Measurements from ENCODE around the gene COX18.

Gene COX18

DNA sequence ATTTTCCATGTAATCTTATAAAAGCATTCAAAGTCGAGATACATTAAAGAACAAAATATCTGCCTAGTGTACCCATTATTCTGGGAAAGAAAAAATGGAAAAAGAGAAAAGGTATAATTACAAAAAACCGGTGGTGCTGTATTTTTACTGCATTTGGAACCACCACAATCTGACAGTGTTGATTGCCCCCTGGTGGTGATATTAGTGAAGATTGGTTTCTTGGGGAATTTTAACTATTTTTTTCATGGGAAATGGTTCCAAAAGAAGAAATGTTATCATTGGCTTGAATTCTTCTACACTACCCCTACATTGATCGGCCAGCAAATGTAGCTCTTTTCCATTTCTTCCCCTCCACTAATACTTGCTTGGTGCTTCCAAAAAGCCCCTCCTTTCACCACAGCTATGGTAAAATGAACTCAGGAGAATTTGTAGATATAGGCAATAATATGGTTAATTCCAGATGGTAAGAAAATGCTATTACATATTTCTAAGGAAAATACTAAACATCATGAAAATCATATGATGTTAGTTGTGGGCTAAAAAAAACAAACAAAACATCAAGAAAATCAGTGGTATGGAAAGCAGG lies 50.0 kb downstream of the COX18 start:
- TF ChIP-seq GATA2 (IDR thresholded peaks at IDR 0.05; ENCODE audit: low read depth, low read length), result no peak
- TF ChIP-seq GATA3 (IDR thresholded peaks at IDR 0.05; ENCODE audit: low read depth, low read length), result no peak

GRCh38 chr4:73018595-73018994 lies 50.9 kb downstream of the COX18 start:
- no peak for TF ChIP-seq GATA3 (IDR thresholded peaks at IDR 0.05; ENCODE audit: low read depth, low read length)

- TF ChIP-seq GATA2 (IDR thresholded peaks at IDR 0.05; ENCODE audit: low read depth, low read length) (no peak), GATA3 (IDR thresholded peaks at IDR 0.05; ENCODE audit: low read depth, low read length) (no peak)
These were observed 56.2 kb downstream of the COX18 start for GRCh38 chr4:73013310-73013709.

DNA sequence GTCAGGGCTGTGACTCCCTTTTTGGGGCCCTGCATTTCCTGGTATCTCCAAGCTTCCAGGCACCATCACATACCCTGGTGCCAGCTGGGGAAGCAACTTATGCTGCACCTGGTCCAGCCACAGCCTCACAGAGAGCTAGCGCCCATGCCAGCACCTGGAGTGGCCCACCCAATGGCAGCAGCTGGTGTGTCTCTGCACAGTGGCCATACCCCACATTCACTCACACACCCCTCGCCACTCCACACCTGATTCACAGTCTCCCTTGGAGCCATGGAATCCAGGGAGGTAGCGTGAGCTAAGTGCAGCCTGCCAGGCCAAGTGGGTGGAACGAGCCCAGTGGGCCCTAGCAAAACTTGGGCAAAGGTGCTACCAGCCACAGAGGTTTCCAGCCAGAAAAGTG lies 56.8 kb downstream of the COX18 start:
- no peak for TF ChIP-seq GATA3 (IDR thresholded peaks at IDR 0.05; ENCODE audit: low read depth, low read length)
- TF ChIP-seq GATA2 (IDR thresholded peaks at IDR 0.05; ENCODE audit: low read depth, low read length), result no peak

DNA sequence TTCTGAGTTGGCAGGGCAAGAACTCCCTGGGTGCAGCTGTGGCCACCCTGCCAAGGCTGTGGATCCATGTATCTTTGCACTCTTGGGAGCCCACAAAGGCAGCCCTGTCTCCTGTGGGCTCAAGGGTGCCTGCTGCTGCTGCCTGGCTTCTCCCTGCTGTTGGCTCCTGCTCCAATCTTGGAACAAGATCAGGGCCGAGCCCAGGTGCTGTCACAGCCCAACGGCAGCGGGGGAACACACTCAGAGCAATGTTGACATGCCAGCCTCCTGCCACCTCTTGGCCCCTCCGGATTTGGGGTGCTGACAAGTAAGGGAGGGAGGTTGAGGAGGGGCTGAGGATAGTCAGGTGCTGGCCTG lies 57.9 kb downstream of the COX18 start:
- no peak for TF ChIP-seq GATA2 (IDR thresholded peaks at IDR 0.05; ENCODE audit: low read depth, low read length)
- no peak for TF ChIP-seq GATA3 (IDR thresholded peaks at IDR 0.05; ENCODE audit: low read depth, low read length)

DNA sequence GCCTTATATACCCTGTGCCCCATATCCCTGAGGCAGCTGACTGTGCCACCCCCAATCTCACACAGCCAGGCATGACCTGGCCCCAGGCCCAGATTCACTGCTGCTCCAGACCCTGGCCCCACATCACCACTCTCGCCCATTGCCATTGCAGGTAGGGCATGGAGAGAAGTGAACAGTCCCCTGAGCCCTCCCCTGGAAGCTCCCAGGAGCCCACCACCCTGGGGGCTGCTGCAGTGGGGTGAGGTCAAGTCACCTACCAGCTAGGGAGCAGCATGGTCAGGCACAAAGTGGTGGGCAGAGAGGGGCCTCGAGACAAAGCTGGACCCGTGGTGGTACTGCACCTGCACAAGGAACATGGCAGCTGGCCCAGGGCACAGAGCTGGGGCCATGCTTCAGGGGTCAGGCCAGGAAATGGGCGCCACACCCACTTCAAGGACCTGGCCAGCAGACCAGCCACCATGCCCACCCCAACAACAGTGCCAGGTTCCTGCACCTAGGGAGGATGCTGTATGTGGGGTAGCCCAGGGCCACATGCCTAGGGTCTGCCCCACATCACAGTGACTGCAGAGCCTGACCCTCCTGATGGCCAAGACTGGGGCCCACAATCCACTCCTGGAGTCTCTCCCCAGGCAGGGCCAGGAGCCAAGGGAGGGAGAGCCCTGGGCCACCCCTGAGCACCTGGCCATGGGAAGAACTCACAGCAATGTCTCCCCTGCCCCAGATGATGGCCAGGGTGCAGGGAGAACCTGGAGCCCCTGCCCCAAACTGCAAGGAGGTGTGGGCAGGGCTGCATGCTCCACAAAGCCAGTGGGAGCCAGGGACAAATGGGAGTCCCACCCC lies 58.5 kb downstream of the COX18 start:
- TF ChIP-seq GATA3 (IDR thresholded peaks at IDR 0.05; ENCODE audit: low read depth, low read length) (no peak), GATA2 (IDR thresholded peaks at IDR 0.05; ENCODE audit: low read depth, low read length) (no peak)

DNA sequence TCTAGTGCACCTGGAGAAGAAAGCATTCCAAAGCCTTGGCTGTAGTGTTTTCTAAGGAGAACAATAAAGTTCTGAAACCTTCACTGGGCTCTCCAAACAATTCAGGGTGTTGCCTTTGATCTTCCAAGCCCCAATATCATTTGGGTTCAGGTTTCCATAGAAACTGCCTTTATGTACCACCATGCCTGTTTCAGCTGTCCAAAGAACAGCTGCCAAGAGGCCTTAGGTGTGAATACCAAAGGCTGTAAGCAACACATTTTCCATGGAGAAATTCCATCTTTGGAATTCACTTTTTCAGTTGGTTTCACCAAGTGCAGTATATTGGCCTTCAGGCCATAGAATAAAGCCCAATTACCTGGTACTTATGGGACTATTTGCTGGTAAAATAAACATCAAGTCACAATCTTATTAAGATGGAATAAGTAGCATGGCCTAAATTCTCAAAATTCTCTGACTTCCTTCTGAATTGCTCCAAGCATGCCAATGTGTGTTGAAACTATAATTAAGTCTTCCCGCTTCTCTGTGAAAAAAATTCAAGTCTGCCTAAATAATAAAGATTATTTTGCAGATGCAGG lies 61.9 kb downstream of the COX18 start:
- TF ChIP-seq GATA2 (IDR thresholded peaks at IDR 0.05; ENCODE audit: low read depth, low read length) (no peak), GATA3 (IDR thresholded peaks at IDR 0.05; ENCODE audit: low read depth, low read length) (no peak)

- TF ChIP-seq GATA3 (IDR thresholded peaks at IDR 0.05; ENCODE audit: low read depth, low read length), result no peak
- TF ChIP-seq GATA2 (IDR thresholded peaks at IDR 0.05; ENCODE audit: low read depth, low read length), result no peak
These were observed 63.1 kb downstream of the COX18 start for GRCh38 chr4:73006286-73006990.

- TF ChIP-seq GATA2 (IDR thresholded peaks at IDR 0.05; ENCODE audit: low read depth, low read length) (no peak), GATA3 (IDR thresholded peaks at IDR 0.05; ENCODE audit: low read depth, low read length) (no peak)
These were observed 64.0 kb downstream of the COX18 start for GRCh38 chr4:73005514-73005913.

All from SH-SY5Y (cell line).